ENCODE results near the gene MUC6. TPM values are rescaled to one million over a fixed set of nuclear protein-coding genes. Genes with fewer than 3 reads are reported as not detected.

The MUC6 gene
- total RNA-seq, 1 experiment from 2014 or later: not detected

- Histone ChIP-seq H3K27me3 (ENCODE audit: insufficient read depth, low read length) (no peaks in the 10 kb centered on the region), H4K8ac (replicated peaks; ENCODE audit: insufficient read length, low read depth, low read length) (no peak overlapping the region), H3K4me1 (ENCODE audit: insufficient read depth, low read length) (no peaks in the 10 kb centered on the region), H3K23ac (ENCODE audit: insufficient read length, low read depth, low read length) (no peak overlapping the region), H4K5ac (ENCODE audit: insufficient read length, low read depth, low read length) (no peak overlapping the region), H4K91ac (ENCODE audit: insufficient read length, low read depth, low read length) (no peak overlapping the region), H3K4me2 (ENCODE audit: insufficient read depth, insufficient read length, low read length) (no peak overlapping the region), H3K9ac (ENCODE audit: extremely low read depth, insufficient read length, low read length) (no peak overlapping the region), H2AFZ (ENCODE audit: low read length) (no peak overlapping the region), H3K18ac (ENCODE audit: insufficient read length, low read depth, low read length) (no peak overlapping the region), H2AK5ac (ENCODE audit: insufficient read length, low read length) (no peak overlapping the region), H4K20me1 (ENCODE audit: control insufficient read depth, insufficient read depth, insufficient read length) (no peaks in the 10 kb centered on the region), H3K79me2 (ENCODE audit: insufficient read depth, low read length) (no peaks in the 10 kb centered on the region), H3T11ph (ENCODE audit: low read length) (no peak overlapping the region), H3K56ac (ENCODE audit: insufficient read length, low read depth, low read length) (no peak overlapping the region), H3K4ac (ENCODE audit: low read depth, low read length) (no peak overlapping the region), H2BK5ac (ENCODE audit: insufficient read length, low read length) (no peak overlapping the region), H2BK20ac (ENCODE audit: low read depth, low read length, poor library complexity, severe bottlenecking) (no peak overlapping the region), H3K14ac (ENCODE audit: insufficient read depth, low read length) (no peak overlapping the region), H2BK120ac (ENCODE audit: low read depth, low read length, poor library complexity, severe bottlenecking) (no peak overlapping the region), H2BK15ac (ENCODE audit: low read depth, low read length) (no peak overlapping the region), H3K79me1 (ENCODE audit: insufficient read depth, low read depth, low read length, poor library complexity, severe bottlenecking) (no peaks in the 10 kb centered on the region), H3K27ac (ENCODE audit: insufficient read length, low read depth, low read length) (no peak overlapping the region), H3K9me3 (ENCODE audit: control insufficient read depth, low read depth, low read length) (no peaks in the 10 kb centered on the region), H2BK12ac (ENCODE audit: insufficient read length, low read depth, low read length) (no peak overlapping the region), H3K23me2 (ENCODE audit: insufficient read length, low read depth, low read length, poor library complexity, severe bottlenecking) (no peaks in the 10 kb centered on the region)
- no peak for TF ChIP-seq CTCF (conservative IDR thresholded peaks at IDR 0.05)
- H3K9me3 Mint-ChIP-seq: peaks cover 0 to 6% of the 10 kb centered on the region in 2 experiments; a peak in 2 of 5 replicates
- no peak for DNase-seq
- H3K27me3 Mint-ChIP-seq (ENCODE audit: low read depth): no peaks in the 10 kb centered on the region
- H3K27ac Mint-ChIP-seq: no peak overlapping the region
- H3K36me3 Mint-ChIP-seq (ENCODE audit: insufficient read depth in 1 of 3, low read depth in 3 of 3): no peaks in the 10 kb centered on the region
- no peak overlapping the region; a peak in 1 of 5 replicates for H3K4me3 Mint-ChIP-seq
- H3K4me1 Mint-ChIP-seq: no peaks in the 10 kb centered on the region
- WGBS (ENCODE audit: extremely low coverage, insufficient read length, low lambda C conversion rate): no CpG with 5 or more reads among the region's 8 CpGs
Measured at GRCh38 chr11:1034001-1034400, 2.5 kb downstream of the MUC6 start.

All from H9 (cell line).